Kidney glomerular epithelial cell (primary cell): ENCODE results near the gene TNFRSF6B.
"Not testable (repeated sequence)": the region's sequence is repeated elsewhere in the genome, so short reads cannot be mapped to it uniquely, and the experiment has no call there.

ENCODE experiments used
- DNase-seq: peaks from one replicate; lab custom pipeline; 2025; lab: John Stamatoyannopoulos, UW

TNFRSF6B gene

GRCh38 chr20:63709149-63709527, 12.7 kb downstream of the TNFRSF6B start:
- no peak for DNase-seq

DNA sequence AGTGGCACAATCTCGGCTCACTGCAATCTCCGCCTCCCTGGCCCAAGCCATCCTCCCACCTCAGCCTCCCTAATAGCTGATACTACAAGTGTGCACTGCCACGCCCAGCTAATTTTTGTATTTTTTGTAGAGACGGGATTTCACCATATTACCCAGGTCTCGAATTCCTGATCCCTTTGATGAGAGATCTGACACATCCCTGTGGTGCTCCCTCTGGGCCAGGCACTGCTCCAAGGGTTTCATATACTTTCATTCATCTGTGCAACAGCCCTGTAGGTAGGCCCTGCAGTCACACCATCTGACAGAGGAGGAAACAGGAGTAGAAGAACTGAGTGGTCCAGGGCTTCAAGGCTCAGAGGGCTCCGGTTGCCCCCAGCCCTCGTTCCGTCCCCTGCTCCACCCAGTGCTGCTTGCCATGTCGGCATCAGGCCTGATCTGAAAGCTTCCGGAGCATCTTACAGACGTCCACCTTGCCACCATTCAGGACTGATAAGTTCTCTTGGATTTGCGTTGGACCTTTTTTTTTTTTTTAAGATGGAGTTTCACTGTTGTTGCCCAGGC, 14.7 kb downstream of the TNFRSF6B start:
- no peak for DNase-seq

DNA sequence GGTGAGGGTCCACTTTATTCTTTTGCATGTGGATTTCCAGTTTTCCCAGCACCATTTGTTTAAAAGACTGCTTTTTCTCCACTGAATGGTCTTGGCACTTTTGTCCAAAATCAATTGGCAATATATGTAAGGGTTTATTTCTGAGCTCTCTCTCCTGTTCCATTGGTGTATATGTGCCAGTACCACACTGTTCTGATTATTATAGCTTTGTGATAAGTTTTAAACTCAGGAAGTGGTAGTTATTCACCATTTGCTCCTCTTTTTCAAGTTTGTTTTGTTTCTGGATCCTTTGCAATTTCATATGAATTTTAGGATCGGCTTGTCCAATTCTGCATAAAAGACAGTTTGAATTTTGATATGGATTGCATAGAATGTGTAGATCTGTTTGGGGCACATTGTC, 15.7 kb downstream of the TNFRSF6B start:
- no peak for DNase-seq

DNA sequence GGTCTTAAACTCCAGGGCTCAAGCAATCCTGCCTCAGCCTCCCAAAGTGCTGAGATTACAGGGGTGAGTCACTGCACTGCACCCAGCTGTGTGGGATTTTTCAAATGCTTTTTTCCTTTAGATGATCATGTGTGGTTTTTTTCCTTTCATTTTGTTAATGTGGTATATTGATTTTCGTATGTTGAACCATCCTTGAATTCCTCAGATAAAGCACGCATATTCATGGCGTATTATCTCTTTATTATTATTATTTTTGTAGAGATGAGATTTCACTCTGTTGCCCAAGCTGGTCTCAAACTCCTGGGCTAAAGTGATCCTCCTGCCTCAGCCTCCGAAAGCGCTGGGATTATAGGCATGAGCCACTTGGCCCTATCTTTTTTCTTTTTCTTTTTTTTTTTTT, 18.4 kb downstream of the TNFRSF6B start:
- no peak for DNase-seq

DNA sequence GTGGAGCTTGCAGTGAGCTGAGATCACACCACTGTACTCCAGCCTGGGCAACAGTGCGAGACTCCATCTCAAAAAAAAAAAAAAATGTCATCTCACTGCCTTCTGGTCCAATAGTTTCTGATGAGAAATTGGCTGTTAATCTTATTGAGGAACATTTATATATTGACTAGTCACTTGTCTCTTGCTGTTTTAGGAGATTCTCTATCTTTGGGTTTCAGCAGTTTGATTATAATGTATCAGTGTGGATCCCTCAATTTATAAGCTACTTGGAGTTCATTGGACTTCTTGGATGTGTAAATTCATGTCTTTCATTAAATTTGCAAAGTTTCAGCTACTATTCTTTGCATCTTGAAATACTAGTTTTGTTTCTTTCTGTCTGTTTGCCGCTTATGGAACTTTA, 22.5 kb downstream of the TNFRSF6B start:
- DNase-seq: no peak

DNA sequence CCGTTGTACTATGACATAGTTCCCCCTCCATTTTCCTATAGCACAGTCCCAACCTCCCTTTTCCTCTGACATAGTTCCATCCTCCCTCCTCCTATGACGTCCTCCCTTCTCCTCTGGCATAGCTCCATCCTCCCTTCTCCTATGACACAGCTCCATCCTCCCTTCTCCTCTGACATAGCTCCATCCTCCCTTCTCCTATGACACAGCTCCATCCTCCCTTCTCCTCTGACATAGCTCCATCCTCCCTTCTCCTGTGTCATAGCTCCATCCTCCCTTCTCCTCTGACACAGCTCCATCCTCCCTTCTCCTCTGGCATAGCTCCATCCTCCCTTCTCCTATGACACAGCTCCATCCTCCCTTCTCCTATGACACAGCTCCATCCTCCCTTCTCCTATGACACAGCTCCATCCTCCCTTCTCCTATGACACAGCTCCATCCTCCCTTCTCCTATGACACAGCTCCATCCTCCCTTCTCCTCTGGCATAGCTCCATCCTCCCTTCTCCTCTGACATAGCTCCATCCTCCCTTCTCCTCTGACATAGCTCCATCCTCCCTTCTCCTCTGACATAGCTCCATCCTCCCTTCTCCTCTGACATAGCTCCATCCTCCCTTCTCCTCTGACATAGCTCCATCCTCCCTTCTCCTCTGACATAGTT, 26.6 kb downstream of the TNFRSF6B start:
- not testable (repeated sequence) for DNase-seq

DNA sequence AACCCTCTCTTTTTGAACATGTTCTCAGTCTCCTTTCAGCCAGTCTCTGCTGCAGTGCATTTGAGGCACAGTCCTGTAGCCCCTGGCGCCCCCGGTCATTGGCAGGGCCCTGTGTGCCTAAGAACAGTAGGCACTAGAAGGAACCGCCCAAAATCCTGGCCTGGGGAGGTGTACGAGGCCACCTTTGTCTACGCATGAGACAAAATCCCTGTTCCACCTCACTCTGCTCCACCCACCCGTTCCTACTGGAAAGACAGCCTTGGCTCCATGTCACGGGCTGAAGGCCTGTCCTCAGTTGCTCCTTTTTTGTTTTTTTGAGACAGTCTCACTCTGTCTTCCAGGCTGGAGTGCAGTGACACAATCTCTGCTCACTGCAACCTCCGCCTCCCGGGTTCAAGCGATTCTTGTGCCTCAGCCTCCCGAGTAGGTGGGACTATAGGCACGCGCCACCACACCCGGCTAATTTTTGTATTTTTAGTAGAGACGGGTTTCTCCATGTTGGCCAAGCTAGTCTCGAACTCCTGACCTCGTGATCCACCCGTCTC, 33.8 kb downstream of the TNFRSF6B start:
- DNase-seq: not testable (repeated sequence)

DNA sequence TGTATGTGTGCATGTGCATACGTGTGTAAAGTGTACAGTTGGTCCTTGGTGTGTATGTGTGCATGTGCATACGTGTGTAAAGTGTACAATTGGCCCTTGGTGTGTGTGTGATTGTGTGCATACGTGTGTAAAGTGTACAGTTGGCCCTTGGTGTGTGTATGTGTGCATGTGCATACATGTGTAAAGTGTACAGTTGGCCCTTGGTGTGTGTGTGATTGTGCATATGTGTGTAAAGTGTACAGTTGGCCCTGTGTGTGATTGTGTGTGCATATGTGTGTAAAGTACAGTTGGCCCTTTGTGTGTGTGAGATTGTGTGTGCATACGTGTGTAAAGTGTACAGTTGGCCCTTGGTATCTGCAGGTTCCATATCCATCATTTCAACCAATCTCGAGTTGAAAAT, 35.0 kb downstream of the TNFRSF6B start:
- no peak for DNase-seq

DNA sequence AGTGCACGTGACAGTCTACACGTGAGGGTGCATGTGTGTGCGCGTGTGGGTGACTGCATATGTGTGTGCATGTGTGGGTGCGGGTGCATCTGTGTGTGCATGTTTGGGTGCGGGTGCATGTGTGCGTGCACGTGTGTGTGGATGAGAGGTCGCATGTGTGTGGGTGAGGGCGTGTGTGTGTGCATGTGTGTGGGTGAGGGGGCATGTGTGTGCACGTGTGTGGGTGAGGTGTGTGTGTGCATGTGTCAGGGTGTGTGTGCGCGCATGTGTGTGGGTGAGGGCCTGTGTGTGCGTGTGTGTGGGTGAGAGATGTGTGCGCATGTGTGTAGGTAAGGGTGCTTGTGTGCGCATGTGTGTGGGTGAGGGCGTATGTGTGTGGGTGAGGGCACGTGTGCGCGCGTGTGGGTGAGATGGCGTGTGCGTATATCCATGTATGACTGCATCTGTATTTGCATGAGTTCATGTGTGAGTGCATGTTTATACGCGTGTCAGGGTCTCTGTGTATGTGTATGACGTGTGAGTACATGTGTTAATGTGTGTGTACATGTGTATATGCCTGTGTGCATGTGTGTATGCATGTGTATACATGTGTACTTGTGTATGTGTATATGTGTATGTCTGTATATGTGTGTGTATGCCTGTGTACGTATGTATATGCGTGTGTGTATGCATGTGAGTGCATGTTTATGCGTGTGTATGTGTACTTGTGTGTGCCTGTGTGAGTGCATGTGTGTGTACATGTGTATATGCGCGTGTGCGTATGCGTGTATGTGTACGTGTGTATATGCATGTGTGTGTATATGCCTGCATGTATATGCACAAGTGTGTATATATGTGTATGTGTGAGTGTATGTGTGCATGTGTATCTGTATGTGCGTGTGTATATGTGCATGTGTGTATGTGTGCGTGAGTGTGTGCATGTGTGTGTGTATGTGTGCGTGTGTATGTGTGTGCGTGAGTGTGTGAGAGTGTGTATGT, 36.0 kb downstream of the TNFRSF6B start:
- no peak for DNase-seq

DNA sequence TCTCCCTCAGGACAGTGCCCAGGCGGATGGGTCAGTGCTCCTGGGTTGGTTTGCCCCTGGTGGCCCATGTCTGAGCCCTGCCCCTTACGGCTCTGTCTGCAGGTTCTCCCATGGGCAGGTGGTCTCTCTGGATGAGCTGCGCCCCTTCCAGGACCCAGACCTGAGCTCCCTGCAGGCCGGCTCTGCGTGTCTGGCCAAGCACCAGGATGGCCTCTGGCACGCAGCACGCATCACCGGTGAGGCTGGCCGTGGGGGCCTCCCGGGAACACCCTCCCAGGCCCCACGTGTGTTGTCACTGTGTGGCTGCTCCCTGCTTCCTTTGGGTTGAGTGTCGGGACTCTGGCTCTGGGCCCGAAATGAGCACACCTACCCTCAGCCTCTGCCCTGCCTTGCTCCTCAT, 36.7 kb downstream of the TNFRSF6B start:
- no peak for DNase-seq

DNA sequence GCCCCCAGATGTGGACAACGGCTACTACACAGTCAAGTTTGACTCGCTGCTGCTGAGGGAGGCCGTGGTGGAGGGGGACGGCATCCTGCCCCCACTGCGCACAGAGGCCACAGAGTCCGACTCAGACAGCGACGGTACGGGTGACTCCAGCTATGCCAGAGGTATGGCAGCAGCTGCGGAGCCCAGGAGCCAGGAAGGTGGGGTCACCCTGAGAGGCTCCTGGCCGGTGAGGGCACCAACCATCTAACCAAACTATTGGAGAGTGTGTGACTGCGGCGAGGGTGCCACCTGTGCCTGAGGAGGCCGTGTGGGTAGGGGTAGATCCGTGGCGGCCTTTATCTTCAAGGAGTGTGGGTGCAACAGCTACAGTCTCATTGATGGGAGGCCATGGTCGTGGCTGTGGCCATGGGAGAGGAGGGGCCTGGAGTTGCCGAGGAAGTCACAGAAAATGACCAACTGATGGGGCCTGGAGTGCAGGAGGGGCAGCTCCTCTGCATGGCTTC, 37.2 kb downstream of the TNFRSF6B start:
- DNase-seq: no peak

DNA sequence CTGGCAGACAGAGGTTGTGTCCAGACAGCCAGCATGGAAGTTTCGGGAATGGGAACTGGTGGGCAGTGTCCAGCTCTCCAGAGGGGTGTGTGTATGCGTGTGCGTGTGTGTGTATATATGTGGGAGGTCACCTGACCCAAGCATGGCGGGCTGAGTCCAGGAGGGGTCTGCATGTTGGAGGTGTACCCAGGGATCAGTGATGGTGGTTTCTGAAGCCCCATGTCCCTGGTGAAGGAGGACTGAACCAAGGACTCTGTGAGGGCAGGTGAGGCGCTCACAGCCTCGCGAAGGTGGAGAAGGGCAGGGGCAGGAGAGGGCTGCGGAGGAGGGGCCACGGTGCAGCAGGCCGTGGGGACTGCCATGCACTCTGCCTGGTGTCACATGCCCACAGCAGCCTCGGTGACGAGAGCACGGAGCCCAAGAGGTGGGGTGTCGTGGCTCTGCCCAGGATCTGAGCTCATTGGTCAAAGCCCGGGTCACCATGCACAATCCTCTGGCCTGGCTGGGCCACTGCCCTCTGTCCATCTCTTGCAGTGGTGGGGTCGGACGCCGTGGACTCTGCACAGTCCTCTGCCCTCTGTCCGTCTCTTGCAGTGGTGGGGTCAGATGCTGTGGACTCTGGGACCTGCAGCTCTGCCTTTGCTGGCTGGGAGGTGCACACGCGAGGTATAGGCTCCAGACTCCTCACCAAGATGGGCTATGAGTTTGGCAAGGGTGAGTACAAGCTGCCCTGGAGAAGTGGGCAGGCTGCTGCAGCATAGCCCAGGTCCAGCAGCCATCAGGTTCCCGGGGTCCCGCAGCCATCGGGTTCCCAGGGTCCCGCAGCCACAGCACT, 37.9 kb downstream of the TNFRSF6B start:
- DNase-seq: no peak

- DNase-seq: no peak
Observed at GRCh38 chr20:63734946-63735858, 38.8 kb downstream of the TNFRSF6B start.

- DNase-seq: no peak
Observed at GRCh38 chr20:63735859-63736718, 39.6 kb downstream of the TNFRSF6B start, which contains the start of gene LIME1. Gene LIME1 (plus strand): TSS chr20:63736664. CDS start chr20:63737550, 886 bp downstream.

- no peak for DNase-seq
Observed at GRCh38 chr20:63736893-63737694, 40.6 kb downstream of the TNFRSF6B start.

DNA sequence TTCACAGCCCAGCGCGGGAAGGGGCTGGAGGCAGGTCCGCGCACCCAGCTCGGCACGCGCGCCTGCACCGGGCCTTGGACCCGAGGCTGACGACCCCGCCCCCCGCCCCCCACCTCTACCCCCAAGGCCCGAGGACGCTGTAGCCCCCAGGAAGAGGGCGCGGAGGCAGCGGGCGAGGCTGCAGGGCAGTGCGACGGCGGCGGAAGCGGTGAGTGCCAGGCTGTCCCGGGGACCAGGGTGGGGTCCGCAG, 41.2 kb downstream of the TNFRSF6B start:
- no peak for DNase-seq

DNA sequence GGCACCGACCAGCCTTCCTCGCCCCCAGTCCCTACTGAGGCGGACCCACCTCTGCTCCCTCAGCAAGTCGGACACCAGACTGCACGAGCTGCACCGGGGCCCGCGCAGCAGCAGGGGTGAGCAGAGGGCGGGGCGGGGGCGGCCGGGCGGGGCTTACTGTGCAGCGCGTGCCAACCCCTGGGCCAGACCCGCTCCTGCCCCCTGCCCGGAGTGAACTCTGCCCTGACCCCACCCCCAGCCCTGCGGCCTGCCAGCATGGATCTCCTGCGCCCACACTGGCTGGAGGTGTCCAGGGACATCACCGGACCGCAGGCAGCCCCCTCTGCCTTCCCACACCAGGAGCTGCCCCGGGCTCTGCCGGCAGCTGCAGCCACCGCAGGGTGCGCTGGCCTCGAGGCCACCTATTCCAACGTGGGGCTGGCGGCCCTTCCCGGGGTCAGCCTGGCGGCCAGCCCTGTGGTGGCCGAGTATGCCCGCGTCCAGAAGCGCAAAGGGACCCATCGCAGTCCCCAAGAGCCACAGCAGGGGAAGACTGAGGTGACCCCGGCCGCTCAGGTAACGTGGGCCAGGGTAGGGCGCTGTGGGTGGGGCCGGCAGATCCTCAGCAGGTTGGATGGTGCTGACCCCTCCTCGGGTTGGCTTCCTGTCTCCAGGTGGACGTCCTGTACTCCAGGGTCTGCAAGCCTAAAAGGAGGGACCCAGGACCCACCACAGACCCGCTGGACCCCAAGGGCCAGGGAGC, 41.7 kb downstream of the TNFRSF6B start:
- no peak for DNase-seq

DNA sequence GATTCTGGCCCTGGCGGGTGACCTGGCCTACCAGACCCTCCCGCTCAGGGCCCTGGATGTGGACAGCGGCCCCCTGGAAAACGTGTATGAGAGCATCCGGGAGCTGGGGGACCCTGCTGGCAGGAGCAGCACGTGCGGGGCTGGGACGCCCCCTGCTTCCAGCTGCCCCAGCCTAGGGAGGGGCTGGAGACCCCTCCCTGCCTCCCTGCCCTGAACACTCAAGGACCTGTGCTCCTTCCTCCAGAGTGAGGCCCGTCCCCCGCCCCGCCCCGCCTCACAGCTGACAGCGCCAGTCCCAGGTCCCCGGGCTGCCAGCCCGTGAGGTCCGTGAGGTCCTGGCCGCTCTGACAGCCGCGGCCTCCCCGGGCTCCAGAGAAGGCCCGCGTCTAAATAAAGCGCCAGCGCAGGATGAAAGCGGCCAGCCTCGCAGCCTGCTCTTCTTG, 42.3 kb downstream of the TNFRSF6B start:
- no peak for DNase-seq
